ENCODE measurements around the gene HLA-DMB. TPM values are rescaled to one million over a fixed set of nuclear protein-coding genes. Genes with fewer than 3 reads are reported as not detected.

HLA-DMB gene
- total RNA-seq (2021), result 1.1 to 2.7 TPM (median 2.3 TPM) in 3 replicates
- Bru-seq, nascent RNA, result percentile 35 among the genes with signal in this experiment
- long read RNA-seq, experiment 1, partial matches to known transcripts, result 0 of 3 reads
- long read RNA-seq, experiment 1, other reads (novel, unspliced or antisense), result 2 of 3 reads
- long read RNA-seq, experiment 2, partial matches to known transcripts, result 2 of 4 reads
- long read RNA-seq, experiment 2, other reads (novel, unspliced or antisense), result 2 of 4 reads
- long read RNA-seq, experiment 3, result 0 reads

DNA sequence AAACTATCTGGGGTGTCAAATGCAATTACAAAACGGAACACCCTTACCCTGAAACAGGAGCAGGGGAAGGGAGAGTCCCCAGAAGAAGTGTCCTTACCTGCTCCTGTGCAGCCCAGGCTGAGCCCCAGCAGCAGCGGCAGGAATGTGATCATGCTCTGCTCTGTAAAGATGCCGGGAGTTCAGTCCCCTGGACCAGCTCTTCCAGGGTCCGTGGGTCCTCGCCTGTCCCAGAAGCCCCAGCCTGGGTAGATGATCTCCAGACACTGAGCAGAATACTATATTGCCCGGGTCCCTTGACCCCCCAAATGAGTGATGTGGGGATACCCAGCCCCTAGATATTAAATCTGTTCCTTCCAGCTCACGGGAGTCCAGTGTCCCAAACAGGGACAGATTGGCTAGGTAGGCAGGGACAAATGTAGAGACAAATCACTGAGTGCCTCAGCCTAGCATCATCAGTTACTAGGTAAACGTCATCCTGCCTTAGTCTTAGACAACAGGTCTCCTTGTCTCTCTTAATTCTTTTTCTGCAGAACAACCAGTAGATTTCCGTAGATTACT lies at the start of gene HLA-DMB:
HLA-DMB (minus strand) TSS at position 373 of the 558 bp plus-strand sequence; CDS start at position 152, 221 bp downstream.
- TF ChIP-seq, protein P1, sequence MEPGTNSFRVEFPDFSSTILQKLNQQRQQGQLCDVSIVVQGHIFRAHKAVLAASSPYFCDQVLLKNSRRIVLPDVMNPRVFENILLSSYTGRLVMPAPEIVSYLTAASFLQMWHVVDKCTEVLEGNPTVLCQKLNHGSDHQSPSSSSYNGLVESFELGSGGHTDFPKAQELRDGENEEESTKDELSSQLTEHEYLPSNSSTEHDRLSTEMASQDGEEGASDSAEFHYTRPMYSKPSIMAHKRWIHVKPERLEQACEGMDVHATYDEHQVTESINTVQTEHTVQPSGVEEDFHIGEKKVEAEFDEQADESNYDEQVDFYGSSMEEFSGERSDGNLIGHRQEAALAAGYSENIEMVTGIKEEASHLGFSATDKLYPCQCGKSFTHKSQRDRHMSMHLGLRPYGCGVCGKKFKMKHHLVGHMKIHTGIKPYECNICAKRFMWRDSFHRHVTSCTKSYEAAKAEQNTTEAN (CRISPR knock-in tag; IDR thresholded peaks at IDR 0.05), result no peak
- no peak for TF ChIP-seq TP53 (CRISPR knock-in tag; IDR thresholded peaks at IDR 0.05)
- TF ChIP-seq GTF2I (CRISPR knock-in tag; conservative IDR thresholded peaks at IDR 0.05), result no peak
- TF ChIP-seq, protein P2, sequence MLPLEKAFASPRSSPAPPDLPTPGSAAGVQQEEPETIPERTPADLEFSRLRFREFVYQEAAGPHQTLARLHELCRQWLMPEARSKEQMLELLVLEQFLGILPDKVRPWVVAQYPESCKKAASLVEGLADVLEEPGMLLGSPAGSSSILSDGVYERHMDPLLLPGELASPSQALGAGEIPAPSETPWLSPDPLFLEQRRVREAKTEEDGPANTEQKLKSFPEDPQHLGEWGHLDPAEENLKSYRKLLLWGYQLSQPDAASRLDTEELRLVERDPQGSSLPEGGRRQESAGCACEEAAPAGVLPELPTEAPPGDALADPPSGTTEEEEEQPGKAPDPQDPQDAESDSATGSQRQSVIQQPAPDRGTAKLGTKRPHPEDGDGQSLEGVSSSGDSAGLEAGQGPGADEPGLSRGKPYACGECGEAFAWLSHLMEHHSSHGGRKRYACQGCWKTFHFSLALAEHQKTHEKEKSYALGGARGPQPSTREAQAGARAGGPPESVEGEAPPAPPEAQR (CRISPR knock-in tag; IDR thresholded peaks at IDR 0.05), result no peak
- TF ChIP-seq CREM (CRISPR knock-in tag; IDR thresholded peaks at IDR 0.05), result peak; percentile 24; the same call in 1 of the 2 replicates
- no peak for TF ChIP-seq IRF2 (CRISPR knock-in tag; IDR thresholded peaks at IDR 0.05; ENCODE audit: borderline replicate concordance, low read depth)
- peak; percentile 32; the same call in 1 of the 2 replicates for TF ChIP-seq NFYB (CRISPR knock-in tag; conservative IDR thresholded peaks at IDR 0.05; ENCODE audit: low read depth)
- TF ChIP-seq PRRX2 (CRISPR knock-in tag; IDR thresholded peaks at IDR 0.05), result no peak
- TF ChIP-seq ZNF396 (CRISPR knock-in tag; IDR thresholded peaks at IDR 0.05; ENCODE audit: borderline replicate concordance), result no peak
- TF ChIP-seq ZNF121 (CRISPR knock-in tag; IDR thresholded peaks at IDR 0.05), result no peak
- TF ChIP-seq JUN (CRISPR knock-in tag; IDR thresholded peaks at IDR 0.05), result no peak
- TF ChIP-seq HMGA2 (CRISPR knock-in tag; IDR thresholded peaks at IDR 0.05), result no peak
- no peak for TF ChIP-seq ZNF671 (CRISPR knock-in tag; IDR thresholded peaks at IDR 0.05)
- Mint-ChIP-seq H3K9me3 (no peaks in the 10 kb centered on the region), H3K4me1 (peaks cover 13% of the 10 kb centered on the region), H3K27me3 (ENCODE audit: low read depth) (peaks cover 17% of the 10 kb centered on the region), H3K27ac (peak within 1 kb of the TSS; percentile 67), H3K4me3 (peak within 1 kb of the TSS; percentile 60), H3K36me3 (no peaks in the 10 kb centered on the region)
- peak; percentile 97 for ATAC-seq
- ChIA-PET POLR2A (interaction anchor here (1.1 to 1.7 kb wide), 2 partner anchors 31 to 96 kb away, joined by 3 to 9 read pairs; no protein-coding TSS in a partner anchor), CTCF (interaction anchor here (0.7 to 6.1 kb wide), 8 partner anchors 8 to 102 kb away, joined by 3 to 82 read pairs (median 12); partner anchors contain the start of genes HLA-DMA and TAP2)
- DNase-seq (ENCODE audit: low spot score), result peak; percentile 23

DNA sequence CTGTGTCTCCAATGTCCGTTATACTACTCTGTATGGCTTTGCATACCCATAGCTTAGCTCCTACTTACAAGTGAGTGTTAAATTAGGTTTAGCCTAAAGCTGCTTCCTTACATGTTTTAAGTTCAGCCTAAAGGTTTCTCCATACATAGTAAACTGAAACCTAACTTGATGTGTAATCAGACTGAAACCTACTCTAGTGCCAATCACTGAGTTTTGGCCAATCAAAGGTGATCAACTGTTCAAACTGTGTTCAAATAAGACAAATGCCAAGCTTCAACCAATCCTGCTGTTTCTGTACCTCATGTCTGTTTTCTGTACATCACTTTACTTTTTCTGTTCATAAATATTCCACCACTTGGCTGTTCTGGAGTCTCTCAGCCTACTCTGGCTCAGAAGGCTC lies 48.5 kb upstream of the HLA-DMB start:
- DNase-seq (ENCODE audit: low spot score), result no peak
- Mint-ChIP-seq H3K4me1 (peaks cover 11% of the 10 kb centered on the region), H3K36me3 (no peaks in the 10 kb centered on the region), H3K27me3 (ENCODE audit: low read depth) (no peaks in the 10 kb centered on the region), H3K27ac (no peak overlapping the region), H3K4me3 (no peak overlapping the region), H3K9me3 (peaks cover 3% of the 10 kb centered on the region)
- CTCF ChIA-PET, result no interaction called here
- ATAC-seq, result no peak
- POLR2A ChIA-PET, result interaction anchor here (0.9 kb wide), 1 partner anchor 17 kb away, joined by 4 read pairs; no protein-coding TSS in a partner anchor
- TF ChIP-seq, protein P3, sequence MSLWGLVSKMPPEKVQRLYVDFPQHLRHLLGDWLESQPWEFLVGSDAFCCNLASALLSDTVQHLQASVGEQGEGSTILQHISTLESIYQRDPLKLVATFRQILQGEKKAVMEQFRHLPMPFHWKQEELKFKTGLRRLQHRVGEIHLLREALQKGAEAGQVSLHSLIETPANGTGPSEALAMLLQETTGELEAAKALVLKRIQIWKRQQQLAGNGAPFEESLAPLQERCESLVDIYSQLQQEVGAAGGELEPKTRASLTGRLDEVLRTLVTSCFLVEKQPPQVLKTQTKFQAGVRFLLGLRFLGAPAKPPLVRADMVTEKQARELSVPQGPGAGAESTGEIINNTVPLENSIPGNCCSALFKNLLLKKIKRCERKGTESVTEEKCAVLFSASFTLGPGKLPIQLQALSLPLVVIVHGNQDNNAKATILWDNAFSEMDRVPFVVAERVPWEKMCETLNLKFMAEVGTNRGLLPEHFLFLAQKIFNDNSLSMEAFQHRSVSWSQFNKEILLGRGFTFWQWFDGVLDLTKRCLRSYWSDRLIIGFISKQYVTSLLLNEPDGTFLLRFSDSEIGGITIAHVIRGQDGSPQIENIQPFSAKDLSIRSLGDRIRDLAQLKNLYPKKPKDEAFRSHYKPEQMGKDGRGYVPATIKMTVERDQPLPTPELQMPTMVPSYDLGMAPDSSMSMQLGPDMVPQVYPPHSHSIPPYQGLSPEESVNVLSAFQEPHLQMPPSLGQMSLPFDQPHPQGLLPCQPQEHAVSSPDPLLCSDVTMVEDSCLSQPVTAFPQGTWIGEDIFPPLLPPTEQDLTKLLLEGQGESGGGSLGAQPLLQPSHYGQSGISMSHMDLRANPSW (CRISPR knock-in tag; conservative IDR thresholded peaks at IDR 0.05; ENCODE audit: low read depth), result no peak
- TF ChIP-seq, protein P4, sequence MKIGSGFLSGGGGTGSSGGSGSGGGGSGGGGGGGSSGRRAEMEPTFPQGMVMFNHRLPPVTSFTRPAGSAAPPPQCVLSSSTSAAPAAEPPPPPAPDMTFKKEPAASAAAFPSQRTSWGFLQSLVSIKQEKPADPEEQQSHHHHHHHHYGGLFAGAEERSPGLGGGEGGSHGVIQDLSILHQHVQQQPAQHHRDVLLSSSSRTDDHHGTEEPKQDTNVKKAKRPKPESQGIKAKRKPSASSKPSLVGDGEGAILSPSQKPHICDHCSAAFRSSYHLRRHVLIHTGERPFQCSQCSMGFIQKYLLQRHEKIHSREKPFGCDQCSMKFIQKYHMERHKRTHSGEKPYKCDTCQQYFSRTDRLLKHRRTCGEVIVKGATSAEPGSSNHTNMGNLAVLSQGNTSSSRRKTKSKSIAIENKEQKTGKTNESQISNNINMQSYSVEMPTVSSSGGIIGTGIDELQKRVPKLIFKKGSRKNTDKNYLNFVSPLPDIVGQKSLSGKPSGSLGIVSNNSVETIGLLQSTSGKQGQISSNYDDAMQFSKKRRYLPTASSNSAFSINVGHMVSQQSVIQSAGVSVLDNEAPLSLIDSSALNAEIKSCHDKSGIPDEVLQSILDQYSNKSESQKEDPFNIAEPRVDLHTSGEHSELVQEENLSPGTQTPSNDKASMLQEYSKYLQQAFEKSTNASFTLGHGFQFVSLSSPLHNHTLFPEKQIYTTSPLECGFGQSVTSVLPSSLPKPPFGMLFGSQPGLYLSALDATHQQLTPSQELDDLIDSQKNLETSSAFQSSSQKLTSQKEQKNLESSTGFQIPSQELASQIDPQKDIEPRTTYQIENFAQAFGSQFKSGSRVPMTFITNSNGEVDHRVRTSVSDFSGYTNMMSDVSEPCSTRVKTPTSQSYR (CRISPR knock-in tag; IDR thresholded peaks at IDR 0.05), result no peak
- TF ChIP-seq SMAD3 (CRISPR knock-in tag; IDR thresholded peaks at IDR 0.05; ENCODE audit: borderline replicate concordance) (no peak), NR2C2 (CRISPR knock-in tag; IDR thresholded peaks at IDR 0.05) (no peak), TEAD4 (CRISPR knock-in tag; IDR thresholded peaks at IDR 0.05) (no peak), FOXP1 (CRISPR knock-in tag; IDR thresholded peaks at IDR 0.05; ENCODE audit: borderline replicate concordance) (no peak), TCF7 (CRISPR knock-in tag; IDR thresholded peaks at IDR 0.05; ENCODE audit: low read depth) (no peak), HMGA2 (CRISPR knock-in tag; IDR thresholded peaks at IDR 0.05) (no peak), NR1H2 (CRISPR knock-in tag; IDR thresholded peaks at IDR 0.05) (no peak), KAT7 (CRISPR knock-in tag; IDR thresholded peaks at IDR 0.05; ENCODE audit: borderline replicate concordance) (no peak)
- TF ChIP-seq, protein P5, sequence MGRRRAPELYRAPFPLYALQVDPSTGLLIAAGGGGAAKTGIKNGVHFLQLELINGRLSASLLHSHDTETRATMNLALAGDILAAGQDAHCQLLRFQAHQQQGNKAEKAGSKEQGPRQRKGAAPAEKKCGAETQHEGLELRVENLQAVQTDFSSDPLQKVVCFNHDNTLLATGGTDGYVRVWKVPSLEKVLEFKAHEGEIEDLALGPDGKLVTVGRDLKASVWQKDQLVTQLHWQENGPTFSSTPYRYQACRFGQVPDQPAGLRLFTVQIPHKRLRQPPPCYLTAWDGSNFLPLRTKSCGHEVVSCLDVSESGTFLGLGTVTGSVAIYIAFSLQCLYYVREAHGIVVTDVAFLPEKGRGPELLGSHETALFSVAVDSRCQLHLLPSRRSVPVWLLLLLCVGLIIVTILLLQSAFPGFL (CRISPR knock-in tag; IDR thresholded peaks at IDR 0.05; ENCODE audit: borderline replicate concordance), result no peak
- TF ChIP-seq, protein P6, sequence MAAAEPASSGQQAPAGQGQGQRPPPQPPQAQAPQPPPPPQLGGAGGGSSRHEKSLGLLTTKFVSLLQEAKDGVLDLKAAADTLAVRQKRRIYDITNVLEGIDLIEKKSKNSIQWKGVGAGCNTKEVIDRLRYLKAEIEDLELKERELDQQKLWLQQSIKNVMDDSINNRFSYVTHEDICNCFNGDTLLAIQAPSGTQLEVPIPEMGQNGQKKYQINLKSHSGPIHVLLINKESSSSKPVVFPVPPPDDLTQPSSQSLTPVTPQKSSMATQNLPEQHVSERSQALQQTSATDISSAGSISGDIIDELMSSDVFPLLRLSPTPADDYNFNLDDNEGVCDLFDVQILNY (CRISPR knock-in tag; IDR thresholded peaks at IDR 0.05), result no peak

Measured in WTC11 (cell line).